ENCODE measurements around the gene MMP1.

Gene MMP1

GRCh38 chr11:102798012-102798746, at the start of gene MMP1:
TSS of gene MMP1 (minus strand) at chr11:102798160. CDS start at chr11:102798092, 68 bp downstream.
- in situ Hi-C loops (cut with MboI; ENCODE audit: low sequenced_read_pairs), result no loop called here

GRCh38 chr11:102846292-102846691, 48.3 kb upstream of the MMP1 start:
- in situ Hi-C loops (cut with MboI; ENCODE audit: low sequenced_read_pairs), result no loop called here

GRCh38 chr11:102843489-102843888, 45.5 kb upstream of the MMP1 start, which contains the start of gene MMP3:
TSS of gene MMP3 (minus strand) at chr11:102843609. CDS start at chr11:102843546, 63 bp downstream.
- in situ Hi-C loops (cut with MboI; ENCODE audit: low sequenced_read_pairs), result no loop called here

GRCh38 chr11:102842930-102843329, 45.0 kb upstream of the MMP1 start:
- in situ Hi-C loops (cut with MboI; ENCODE audit: low sequenced_read_pairs), result no loop called here

GRCh38 chr11:102840018-102840417, 42.1 kb upstream of the MMP1 start:
- in situ Hi-C loops (cut with MboI; ENCODE audit: low sequenced_read_pairs), result no loop called here

GRCh38 chr11:102837646-102838045, 39.7 kb upstream of the MMP1 start:
- in situ Hi-C loops (cut with MboI; ENCODE audit: low sequenced_read_pairs), result no loop called here

- in situ Hi-C loops (cut with MboI; ENCODE audit: low sequenced_read_pairs), result no loop called here
Measured at GRCh38 chr11:102837156-102837555, 39.2 kb upstream of the MMP1 start.

GRCh38 chr11:102836290-102836875, 38.4 kb upstream of the MMP1 start:
- in situ Hi-C loops (cut with MboI; ENCODE audit: low sequenced_read_pairs), result no loop called here

GRCh38 chr11:102833731-102834130, 35.8 kb upstream of the MMP1 start:
- in situ Hi-C loops (cut with MboI; ENCODE audit: low sequenced_read_pairs), result no loop called here

GRCh38 chr11:102832612-102833011, 34.7 kb upstream of the MMP1 start:
- in situ Hi-C loops (cut with MboI; ENCODE audit: low sequenced_read_pairs), result no loop called here

- in situ Hi-C loops (cut with MboI; ENCODE audit: low sequenced_read_pairs), result no loop called here
Measured at GRCh38 chr11:102831489-102832440, 33.8 kb upstream of the MMP1 start.

GRCh38 chr11:102831128-102831488, 33.1 kb upstream of the MMP1 start:
- in situ Hi-C loops (cut with MboI; ENCODE audit: low sequenced_read_pairs), result no loop called here

- in situ Hi-C loops (cut with MboI; ENCODE audit: low sequenced_read_pairs), result no loop called here
Measured at GRCh38 chr11:102830001-102830727, 32.2 kb upstream of the MMP1 start.

GRCh38 chr11:102829316-102830000, 31.5 kb upstream of the MMP1 start:
- in situ Hi-C loops (cut with MboI; ENCODE audit: low sequenced_read_pairs), result no loop called here

- in situ Hi-C loops (cut with MboI; ENCODE audit: low sequenced_read_pairs), result no loop called here
Measured at GRCh38 chr11:102824556-102824955, 26.6 kb upstream of the MMP1 start.

- in situ Hi-C loops (cut with MboI; ENCODE audit: low sequenced_read_pairs), result no loop called here
Measured at GRCh38 chr11:102819491-102819890, 21.5 kb upstream of the MMP1 start.

GRCh38 chr11:102813484-102813883, 15.5 kb upstream of the MMP1 start:
- in situ Hi-C loops (cut with MboI; ENCODE audit: low sequenced_read_pairs), result no loop called here

GRCh38 chr11:102812188-102812587, 14.2 kb upstream of the MMP1 start:
- in situ Hi-C loops (cut with MboI; ENCODE audit: low sequenced_read_pairs), result no loop called here

- in situ Hi-C loops (cut with MboI; ENCODE audit: low sequenced_read_pairs), result no loop called here
Measured at GRCh38 chr11:102810950-102811660, 13.1 kb upstream of the MMP1 start.

GRCh38 chr11:102809971-102810370, 12.0 kb upstream of the MMP1 start:
- in situ Hi-C loops (cut with MboI; ENCODE audit: low sequenced_read_pairs), result no loop called here
